ENCODE results near the gene TSC22D3. TPM values are rescaled to one million over a fixed set of nuclear protein-coding genes. Genes with fewer than 3 reads are reported as not detected.
A peak's percentile ranks its signal among the peaks of the same experiment; 100 is the strongest.

The TSC22D3 gene
- total RNA-seq, 1 donor from 2014 or later = 212 TPM

GRCh38 chrX:107683931-107684330, 91.7 kb downstream of the TSC22D3 start:
- no peak for DNase-seq (ENCODE audit: extremely low spot score, unreplicated experiment)
- H3K36me3 Mint-ChIP-seq (ENCODE audit: unreplicated experiment) = no peaks in the 10 kb centered on the region
- H3K4me3 Mint-ChIP-seq (ENCODE audit: unreplicated experiment) = no peak overlapping the region
- no peaks in the 10 kb centered on the region for H3K27me3 Mint-ChIP-seq (ENCODE audit: unreplicated experiment)
- H3K4me1 Mint-ChIP-seq (ENCODE audit: unreplicated experiment) = peaks cover 16% of the 10 kb centered on the region
- H3K27ac Mint-ChIP-seq (ENCODE audit: unreplicated experiment) = no peak overlapping the region
- peaks cover 8% of the 10 kb centered on the region for H3K9me3 Mint-ChIP-seq (ENCODE audit: unreplicated experiment)
- no peak for TF ChIP-seq CTCF (IDR thresholded peaks at IDR 0.05)

DNA sequence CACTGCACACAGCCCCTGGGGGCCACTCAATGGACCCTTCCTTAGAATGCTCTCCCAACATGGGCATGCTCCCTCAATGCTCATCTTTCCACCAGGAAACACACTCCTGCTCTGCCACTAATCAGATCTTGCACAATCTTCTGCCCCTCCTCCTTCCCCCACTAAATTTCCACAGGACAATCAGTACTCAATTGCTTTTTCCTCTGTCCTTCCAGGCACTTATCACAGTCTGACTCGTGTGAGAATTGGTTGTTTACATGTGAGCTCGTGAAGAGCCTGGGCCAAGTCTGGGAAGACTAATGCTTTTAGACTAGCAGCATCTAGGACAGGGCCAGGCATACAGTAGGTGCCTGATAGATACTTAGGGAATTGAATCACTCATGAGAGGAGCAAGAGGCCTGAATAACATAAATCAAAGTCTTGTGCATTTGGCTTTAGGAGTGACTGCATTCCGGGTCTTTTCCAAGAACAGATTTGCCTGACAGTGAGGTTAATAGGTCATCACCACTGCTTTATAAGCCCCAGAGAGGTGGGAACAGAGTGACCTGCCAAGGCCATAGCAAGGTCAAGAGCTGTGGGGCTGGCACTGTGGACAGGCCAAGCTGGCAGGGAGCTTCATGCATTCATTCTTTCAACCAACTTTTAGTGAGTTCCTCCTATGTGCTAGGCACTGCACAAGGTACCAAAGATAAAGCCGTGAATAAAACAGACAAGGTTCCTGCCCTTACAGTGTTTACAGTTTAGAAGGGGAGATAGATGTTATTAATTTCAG, 92.3 kb downstream of the TSC22D3 start:
- no peaks in the 10 kb centered on the region for H3K27me3 Mint-ChIP-seq (ENCODE audit: unreplicated experiment)
- no peak overlapping the region for H3K27ac Mint-ChIP-seq (ENCODE audit: unreplicated experiment)
- TF ChIP-seq CTCF (IDR thresholded peaks at IDR 0.05) = no peak
- no peak overlapping the region for H3K4me3 Mint-ChIP-seq (ENCODE audit: unreplicated experiment)
- DNase-seq (ENCODE audit: extremely low spot score, unreplicated experiment) = no peak
- peaks cover 8% of the 10 kb centered on the region for H3K9me3 Mint-ChIP-seq (ENCODE audit: unreplicated experiment)
- peaks cover 18% of the 10 kb centered on the region for H3K4me1 Mint-ChIP-seq (ENCODE audit: unreplicated experiment)
- H3K36me3 Mint-ChIP-seq (ENCODE audit: unreplicated experiment) = no peaks in the 10 kb centered on the region

- peaks cover 26% of the 10 kb centered on the region for H3K4me1 Mint-ChIP-seq (ENCODE audit: unreplicated experiment)
- no peak overlapping the region for H3K4me3 Mint-ChIP-seq (ENCODE audit: unreplicated experiment)
- H3K27ac Mint-ChIP-seq (ENCODE audit: unreplicated experiment) = no peak overlapping the region
- no peak for TF ChIP-seq CTCF (IDR thresholded peaks at IDR 0.05)
- H3K9me3 Mint-ChIP-seq (ENCODE audit: unreplicated experiment) = peaks cover 8% of the 10 kb centered on the region
- H3K36me3 Mint-ChIP-seq (ENCODE audit: unreplicated experiment) = no peaks in the 10 kb centered on the region
- H3K27me3 Mint-ChIP-seq (ENCODE audit: unreplicated experiment) = no peaks in the 10 kb centered on the region
- DNase-seq (ENCODE audit: extremely low spot score, unreplicated experiment) = no peak
Measured at GRCh38 chrX:107682256-107682655, 93.3 kb downstream of the TSC22D3 start.

GRCh38 chrX:107678957-107679740, 96.4 kb downstream of the TSC22D3 start:
- Mint-ChIP-seq H3K36me3 (ENCODE audit: unreplicated experiment) (no peaks in the 10 kb centered on the region), H3K4me1 (ENCODE audit: unreplicated experiment) (peaks cover 50% of the 10 kb centered on the region), H3K9me3 (ENCODE audit: unreplicated experiment) (peaks cover 8% of the 10 kb centered on the region), H3K27me3 (ENCODE audit: unreplicated experiment) (no peaks in the 10 kb centered on the region), H3K27ac (ENCODE audit: unreplicated experiment) (peak overlapping the region; percentile 98), H3K4me3 (ENCODE audit: unreplicated experiment) (no peak overlapping the region)
- no peak for DNase-seq (ENCODE audit: extremely low spot score, unreplicated experiment)
- TF ChIP-seq CTCF (IDR thresholded peaks at IDR 0.05) = no peak

DNA sequence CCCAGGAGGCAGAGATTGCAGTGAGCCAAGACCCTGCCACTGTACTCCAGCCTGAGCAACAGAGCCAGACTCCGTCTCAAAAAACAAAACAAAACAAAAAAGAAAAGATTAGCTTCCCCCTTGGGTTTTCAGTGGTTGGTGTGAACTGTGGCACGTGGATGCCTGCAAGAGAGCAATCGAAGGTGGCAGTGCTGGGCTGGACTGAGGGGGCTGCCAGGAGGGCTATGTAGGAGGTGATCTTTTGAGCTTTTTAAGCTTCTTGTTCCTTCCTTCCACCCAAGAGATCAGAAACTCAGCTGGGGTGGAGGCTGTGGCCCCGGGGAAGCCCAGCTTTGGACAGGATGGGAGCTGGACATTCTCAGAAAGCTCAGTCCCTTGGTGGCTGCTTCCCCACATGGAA, 97.7 kb downstream of the TSC22D3 start:
- Mint-ChIP-seq H3K36me3 (ENCODE audit: unreplicated experiment) (no peaks in the 10 kb centered on the region), H3K4me1 (ENCODE audit: unreplicated experiment) (peaks cover 57% of the 10 kb centered on the region), H3K9me3 (ENCODE audit: unreplicated experiment) (peaks cover 8% of the 10 kb centered on the region), H3K4me3 (ENCODE audit: unreplicated experiment) (no peak overlapping the region), H3K27me3 (ENCODE audit: unreplicated experiment) (no peaks in the 10 kb centered on the region), H3K27ac (ENCODE audit: unreplicated experiment) (peak overlapping the region; percentile 98)
- no peak for DNase-seq (ENCODE audit: extremely low spot score, unreplicated experiment)
- no peak for TF ChIP-seq CTCF (IDR thresholded peaks at IDR 0.05)

Data from osteocyte (in vitro differentiated cells).